Measurements from ENCODE around the gene IKZF1. TPM values are rescaled to one million over a fixed set of nuclear protein-coding genes. Genes with fewer than 3 reads are reported as not detected.

Gene IKZF1
- total RNA-seq (2014; rRNA removed; shearing (Covaris generic)) = not detected in 2 replicates

DNA sequence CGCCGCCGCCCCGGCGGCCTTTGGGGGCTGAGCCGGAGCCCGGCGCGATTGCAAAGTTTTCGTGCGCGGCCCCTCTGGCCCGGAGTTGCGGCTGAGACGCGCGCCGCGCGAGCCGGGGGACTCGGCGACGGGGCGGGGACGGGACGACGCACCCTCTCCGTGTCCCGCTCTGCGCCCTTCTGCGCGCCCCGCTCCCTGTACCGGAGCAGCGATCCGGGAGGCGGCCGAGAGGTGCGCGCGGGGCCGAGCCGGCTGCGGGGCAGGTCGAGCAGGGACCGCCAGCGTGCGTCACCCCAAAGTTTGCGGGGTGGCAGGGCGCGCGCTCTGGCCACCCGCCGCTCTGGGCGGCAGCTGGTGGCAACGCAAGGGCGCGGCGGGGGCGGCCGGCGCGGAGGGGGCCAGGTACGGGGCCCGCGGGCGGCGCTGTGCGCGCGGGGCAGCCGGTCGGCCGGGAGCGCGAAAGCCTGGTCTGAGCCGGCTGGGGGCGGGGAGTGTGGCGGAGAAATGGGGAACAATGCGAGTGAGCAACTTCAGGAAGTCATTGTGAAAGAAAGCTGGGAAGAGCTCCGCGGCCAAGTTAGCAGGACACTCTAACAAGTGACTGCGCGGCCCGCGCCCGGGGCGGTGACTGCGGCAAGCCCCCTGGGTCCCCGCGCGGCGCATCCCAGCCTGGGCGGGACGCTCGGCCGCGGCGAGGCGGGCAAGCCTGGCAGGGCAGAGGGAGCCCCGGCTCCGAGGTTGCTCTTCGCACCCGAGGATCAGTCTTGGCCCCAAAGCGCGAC, at the start of gene IKZF1:
Gene IKZF1 (plus strand): TSS at position 588 of the 782 bp plus-strand sequence. CDS start 14,346 bp downstream, outside the sequence.
- no peaks in the 10 kb centered on the region for H3K4me1 ChIP-seq
- H3K36me3 ChIP-seq = no peaks in the 10 kb centered on the region
- no peaks in the 10 kb centered on the region; the same call in 1 of the 2 replicates for H3K27me3 ChIP-seq
- H3K4me3 ChIP-seq = no peak within 1 kb of the TSS
- DNase-seq = no peak
- no peak within 1 kb of the TSS for H3K27ac ChIP-seq
- no peaks in the 10 kb centered on the region for H3K9me3 ChIP-seq (replicated peaks)

DNA sequence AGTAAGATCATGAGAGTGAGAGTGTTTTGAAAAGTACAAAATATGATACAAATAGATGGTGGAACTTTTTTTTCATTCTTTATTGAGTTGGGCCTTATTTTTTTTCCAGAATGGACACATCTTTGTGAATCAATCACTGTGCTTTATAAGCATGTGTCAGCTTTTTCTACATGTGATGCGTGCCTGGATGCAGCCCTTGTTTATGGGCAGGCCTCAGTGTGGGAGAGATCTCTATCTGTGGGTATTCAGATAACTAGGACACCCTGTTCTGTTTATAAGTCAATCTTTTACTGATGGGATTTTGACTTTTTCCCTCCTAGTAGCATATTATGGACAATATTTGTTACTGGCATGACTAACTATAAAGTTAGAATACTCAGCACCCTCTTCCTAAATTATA, 42.9 kb upstream of the IKZF1 start:
- DNase-seq = no peak
- no peaks in the 10 kb centered on the region for H3K4me1 ChIP-seq
- no peaks in the 10 kb centered on the region for H3K9me3 ChIP-seq (replicated peaks)
- no peak overlapping the region for H3K27ac ChIP-seq
- no peaks in the 10 kb centered on the region; the same call in 1 of the 2 replicates for H3K27me3 ChIP-seq
- no peak overlapping the region for H3K4me3 ChIP-seq
- H3K36me3 ChIP-seq = no peaks in the 10 kb centered on the region

DNA sequence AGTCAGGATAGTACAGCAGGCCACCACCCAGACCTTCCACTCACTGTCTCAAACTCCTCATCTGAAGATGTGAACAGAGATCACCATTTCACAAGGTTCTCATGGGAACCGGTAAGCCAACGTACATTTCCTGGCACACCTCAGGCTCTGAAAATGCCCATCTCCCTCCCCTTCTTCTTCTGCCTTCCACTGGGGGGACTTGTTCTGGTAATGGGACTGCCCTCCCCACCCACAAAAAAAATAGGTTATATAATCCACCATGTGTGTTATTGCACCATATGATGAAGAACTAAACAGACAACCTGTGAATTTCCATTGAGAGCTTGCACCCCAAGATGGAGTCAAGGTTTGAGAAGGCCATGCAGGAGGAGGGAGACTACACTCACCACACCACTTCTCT, 42.1 kb upstream of the IKZF1 start:
- Histone ChIP-seq H3K4me3 (no peak overlapping the region), H3K9me3 (replicated peaks) (no peaks in the 10 kb centered on the region), H3K27ac (no peak overlapping the region), H3K27me3 (no peaks in the 10 kb centered on the region; the same call in 1 of the 2 replicates), H3K36me3 (no peaks in the 10 kb centered on the region), H3K4me1 (no peaks in the 10 kb centered on the region)
- DNase-seq = no peak

DNA sequence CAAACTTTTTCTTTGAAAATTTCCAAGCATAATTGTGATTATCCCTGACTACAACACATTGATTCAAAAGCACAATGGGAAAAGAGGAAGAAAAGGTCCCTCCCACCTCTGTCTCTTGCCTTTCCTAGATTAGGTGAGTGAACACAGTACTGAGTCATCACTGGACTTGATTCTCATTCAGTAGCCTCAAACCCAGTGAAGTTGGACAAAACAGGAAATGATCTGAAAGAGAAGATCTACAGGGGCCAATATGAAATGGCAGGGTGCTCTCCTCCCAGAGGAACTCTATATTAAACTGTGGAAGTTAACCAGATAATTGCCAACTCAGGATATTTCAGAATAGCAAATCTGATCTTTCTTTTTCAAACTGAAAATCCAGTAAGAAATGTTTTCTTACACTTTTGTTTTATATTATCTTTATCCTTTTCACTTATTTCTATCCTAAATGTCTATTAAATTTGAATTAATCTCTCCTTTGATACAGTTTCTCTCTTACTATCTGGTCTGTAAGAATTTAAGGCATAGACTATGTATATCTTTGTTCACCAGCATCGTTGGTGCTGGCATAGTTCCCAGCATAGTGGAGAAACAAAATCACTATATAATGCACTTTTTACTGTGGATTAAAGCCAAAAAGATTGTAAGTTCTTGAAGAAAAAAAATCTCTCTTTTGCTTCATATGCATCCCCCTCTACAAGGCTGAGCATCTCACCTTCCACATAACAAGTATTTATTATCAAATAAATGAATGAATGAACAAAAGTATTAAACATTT, 41.4 kb upstream of the IKZF1 start:
- Histone ChIP-seq H3K4me3 (no peak overlapping the region), H3K4me1 (no peaks in the 10 kb centered on the region), H3K9me3 (replicated peaks) (no peaks in the 10 kb centered on the region), H3K27ac (no peak overlapping the region), H3K27me3 (no peaks in the 10 kb centered on the region; the same call in 1 of the 2 replicates), H3K36me3 (no peaks in the 10 kb centered on the region)
- no peak for DNase-seq

DNA sequence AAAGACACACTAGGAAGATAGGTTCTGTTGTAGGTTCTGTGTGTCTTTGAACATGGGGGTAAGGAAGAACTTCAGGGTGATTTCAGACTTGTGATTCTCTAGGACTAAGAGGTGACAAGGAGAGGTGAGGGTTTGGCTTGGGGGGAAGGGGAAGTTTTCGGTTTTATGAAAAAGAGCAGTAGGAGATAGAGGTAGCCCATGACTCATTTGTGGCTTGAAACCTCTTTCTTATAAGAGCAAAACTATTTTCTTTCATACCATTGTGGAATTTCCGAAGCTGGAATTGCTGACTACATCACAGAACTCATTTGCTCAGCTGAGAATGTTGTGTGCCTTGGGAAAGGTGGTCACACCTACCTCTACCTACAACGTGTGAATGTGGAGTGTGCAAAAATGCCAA, 39.6 kb upstream of the IKZF1 start:
- no peaks in the 10 kb centered on the region; the same call in 1 of the 2 replicates for H3K27me3 ChIP-seq
- no peaks in the 10 kb centered on the region for H3K9me3 ChIP-seq (replicated peaks)
- no peak overlapping the region for H3K4me3 ChIP-seq
- H3K36me3 ChIP-seq = no peaks in the 10 kb centered on the region
- H3K4me1 ChIP-seq = no peaks in the 10 kb centered on the region
- H3K27ac ChIP-seq = no peak overlapping the region
- no peak for DNase-seq

DNA sequence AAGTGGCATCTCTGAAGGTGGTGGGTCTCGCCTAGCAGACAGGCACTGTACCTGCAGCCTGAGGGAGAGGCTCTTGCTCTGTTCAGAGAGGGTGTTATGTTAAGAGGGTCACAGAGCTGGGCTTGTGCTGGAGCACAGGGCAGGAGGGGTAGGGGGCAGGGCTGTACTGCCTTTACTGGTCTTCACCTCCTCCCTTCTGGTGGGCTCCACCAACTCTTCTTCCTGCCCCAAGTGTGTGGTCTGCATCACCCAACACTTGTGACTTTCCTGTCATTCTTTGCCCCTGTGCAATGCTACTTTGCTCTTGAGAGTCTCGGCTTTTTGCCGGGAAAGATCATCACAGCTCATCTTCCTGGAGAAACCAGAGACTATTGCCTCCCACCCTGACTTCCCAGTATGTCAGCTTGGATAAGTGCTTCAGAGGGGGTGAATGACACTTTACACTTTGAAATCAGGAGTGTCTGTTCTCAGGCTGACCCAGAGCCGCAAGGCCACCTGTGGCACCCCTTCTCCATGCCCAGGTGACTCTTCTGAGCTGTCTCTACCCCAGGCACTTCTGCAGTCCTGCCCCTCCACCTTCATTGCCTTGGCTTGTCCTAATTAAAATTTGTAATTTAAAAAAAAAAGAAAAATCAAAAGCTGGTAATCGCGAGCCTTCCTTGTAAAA, 38.4 kb upstream of the IKZF1 start:
- no peak for DNase-seq
- no peak overlapping the region for H3K27ac ChIP-seq
- H3K4me1 ChIP-seq = no peaks in the 10 kb centered on the region
- H3K27me3 ChIP-seq = no peaks in the 10 kb centered on the region; the same call in 1 of the 2 replicates
- no peaks in the 10 kb centered on the region for H3K36me3 ChIP-seq
- no peaks in the 10 kb centered on the region for H3K9me3 ChIP-seq (replicated peaks)
- H3K4me3 ChIP-seq = no peak overlapping the region

DNA sequence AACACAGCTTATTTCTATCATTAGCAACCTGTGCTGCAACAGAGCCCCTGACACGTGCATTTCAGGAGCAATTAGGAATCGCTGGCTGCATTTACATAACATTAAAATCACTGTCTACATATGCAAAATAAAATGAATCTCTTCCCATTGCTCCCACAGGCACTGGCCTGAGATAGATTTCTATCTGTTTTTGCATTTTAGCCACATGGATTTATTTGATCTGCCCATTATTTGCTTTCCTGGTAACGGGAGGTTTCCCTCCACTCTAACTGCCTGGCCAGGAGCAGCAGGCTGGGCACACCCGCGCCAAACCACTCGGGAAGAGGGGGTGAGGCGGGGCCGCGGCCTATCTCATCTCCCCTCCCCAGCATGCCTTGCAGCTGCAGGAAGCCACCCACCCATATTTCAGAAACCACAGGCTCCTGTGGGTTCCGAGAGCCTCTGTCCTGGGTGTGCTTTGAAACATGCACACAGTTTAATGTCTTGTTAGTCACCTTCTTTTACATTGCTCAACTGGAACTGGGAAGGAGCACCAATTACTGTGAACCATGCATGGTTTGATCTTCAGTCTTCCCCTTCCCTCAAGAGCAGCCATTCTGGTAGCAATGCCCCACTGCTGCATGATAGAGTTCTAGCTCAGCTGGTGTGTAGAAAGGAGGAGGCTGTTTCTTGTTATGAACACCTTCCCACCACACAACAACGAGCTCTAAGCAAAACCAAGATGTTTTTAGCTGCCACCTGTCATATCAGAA, 37.7 kb upstream of the IKZF1 start:
- Histone ChIP-seq H3K9me3 (replicated peaks) (no peaks in the 10 kb centered on the region), H3K4me1 (no peaks in the 10 kb centered on the region), H3K27me3 (no peaks in the 10 kb centered on the region; the same call in 1 of the 2 replicates), H3K36me3 (no peaks in the 10 kb centered on the region), H3K4me3 (no peak overlapping the region), H3K27ac (no peak overlapping the region)
- DNase-seq = no peak

DNA sequence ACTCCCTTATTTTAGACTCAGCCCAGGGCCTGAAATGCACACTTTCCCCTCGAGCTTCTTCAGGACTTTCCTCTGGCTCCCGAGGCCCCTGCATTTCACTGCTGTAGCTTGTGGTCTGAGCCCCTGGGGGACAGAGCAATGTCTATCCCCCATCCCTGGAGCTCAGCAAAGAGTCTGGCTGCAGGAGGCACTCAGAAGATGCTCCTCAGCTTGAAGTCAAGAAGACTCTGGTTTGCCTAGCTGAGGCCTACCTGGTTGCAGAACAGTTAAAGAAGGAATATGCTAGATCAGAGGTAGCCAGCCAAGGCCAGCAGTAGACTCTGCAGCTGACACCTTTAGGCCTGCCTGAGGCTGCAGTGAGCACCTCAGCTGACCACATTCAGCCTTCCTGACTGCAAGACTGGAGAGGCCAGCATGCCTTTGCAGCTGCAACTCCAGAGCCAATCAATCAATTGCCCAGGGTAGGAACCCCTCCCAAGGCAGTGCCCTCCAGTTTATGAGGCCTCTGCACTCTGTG, 36.9 kb upstream of the IKZF1 start:
- no peaks in the 10 kb centered on the region for H3K9me3 ChIP-seq (replicated peaks)
- H3K4me3 ChIP-seq = no peak overlapping the region
- H3K27ac ChIP-seq = no peak overlapping the region
- no peaks in the 10 kb centered on the region for H3K36me3 ChIP-seq
- no peaks in the 10 kb centered on the region; the same call in 1 of the 2 replicates for H3K27me3 ChIP-seq
- no peak for DNase-seq
- H3K4me1 ChIP-seq = no peaks in the 10 kb centered on the region

GRCh38 chr7:50268223-50268622, 36.3 kb upstream of the IKZF1 start:
- Histone ChIP-seq H3K27ac (no peak overlapping the region), H3K27me3 (no peaks in the 10 kb centered on the region; the same call in 1 of the 2 replicates), H3K4me1 (no peaks in the 10 kb centered on the region), H3K36me3 (no peaks in the 10 kb centered on the region), H3K4me3 (no peak overlapping the region), H3K9me3 (replicated peaks) (no peaks in the 10 kb centered on the region)
- no peak for DNase-seq

DNA sequence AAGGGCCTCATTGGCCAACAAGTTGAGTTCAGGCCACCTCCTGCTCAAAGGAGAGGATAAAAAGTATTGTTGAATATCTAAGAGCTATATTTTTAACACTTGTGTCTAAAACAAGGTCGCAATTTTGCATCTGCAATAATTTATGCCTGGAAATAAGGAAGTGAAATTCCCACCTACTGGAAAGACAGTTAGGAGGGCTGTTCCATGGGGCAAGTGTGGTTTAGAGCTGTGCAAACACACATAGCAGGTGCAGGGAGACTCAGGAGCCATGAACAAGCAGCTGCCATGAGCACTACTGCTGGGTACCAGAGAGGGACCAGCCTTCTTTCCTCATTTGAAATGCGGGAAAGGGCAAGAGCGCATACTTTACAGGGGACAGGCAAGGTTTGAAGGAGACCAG, 35.5 kb upstream of the IKZF1 start:
- no peaks in the 10 kb centered on the region; the same call in 1 of the 2 replicates for H3K27me3 ChIP-seq
- no peak overlapping the region for H3K27ac ChIP-seq
- H3K36me3 ChIP-seq = no peaks in the 10 kb centered on the region
- no peaks in the 10 kb centered on the region for H3K4me1 ChIP-seq
- no peak for DNase-seq
- no peak overlapping the region for H3K4me3 ChIP-seq
- no peaks in the 10 kb centered on the region for H3K9me3 ChIP-seq (replicated peaks)

GRCh38 chr7:50270531-50271018, 33.9 kb upstream of the IKZF1 start:
- H3K9me3 ChIP-seq (replicated peaks) = no peaks in the 10 kb centered on the region
- DNase-seq = no peak
- H3K27ac ChIP-seq = no peak overlapping the region
- H3K27me3 ChIP-seq = no peaks in the 10 kb centered on the region; the same call in 1 of the 2 replicates
- no peaks in the 10 kb centered on the region for H3K4me1 ChIP-seq
- no peaks in the 10 kb centered on the region for H3K36me3 ChIP-seq
- no peak overlapping the region for H3K4me3 ChIP-seq

GRCh38 chr7:50272808-50273207, 31.7 kb upstream of the IKZF1 start:
- H3K27ac ChIP-seq = no peak overlapping the region
- H3K36me3 ChIP-seq = no peaks in the 10 kb centered on the region
- no peak overlapping the region for H3K4me3 ChIP-seq
- no peak for DNase-seq
- H3K9me3 ChIP-seq (replicated peaks) = no peaks in the 10 kb centered on the region
- no peaks in the 10 kb centered on the region for H3K27me3 ChIP-seq
- H3K4me1 ChIP-seq = no peaks in the 10 kb centered on the region

- Histone ChIP-seq H3K4me1 (no peaks in the 10 kb centered on the region), H3K4me3 (no peak overlapping the region), H3K27me3 (no peaks in the 10 kb centered on the region), H3K27ac (no peak overlapping the region), H3K9me3 (replicated peaks) (no peaks in the 10 kb centered on the region), H3K36me3 (no peaks in the 10 kb centered on the region)
- no peak for DNase-seq
Measured at GRCh38 chr7:50273301-50273700, 31.2 kb upstream of the IKZF1 start.

- Histone ChIP-seq H3K4me3 (no peak overlapping the region), H3K36me3 (no peaks in the 10 kb centered on the region), H3K27me3 (no peaks in the 10 kb centered on the region), H3K4me1 (no peaks in the 10 kb centered on the region), H3K9me3 (replicated peaks) (no peaks in the 10 kb centered on the region), H3K27ac (no peak overlapping the region)
- no peak for DNase-seq
Measured at GRCh38 chr7:50273870-50274269, 30.6 kb upstream of the IKZF1 start.
